ENCODE measurements around the gene SLC25A21. TPM values are rescaled to one million over a fixed set of nuclear protein-coding genes. Genes with fewer than 3 reads are reported as not detected.
"Not testable (repeated sequence)": the region's sequence is repeated elsewhere in the genome, so short reads cannot be mapped to it uniquely, and the experiment has no call there.

Gene SLC25A21
- total RNA-seq, 2 donors from 2014 or later: not detected

GRCh38 chr14:37195327-37195726 lies 22.9 kb upstream of the SLC25A21 start:
- peaks cover 5 to 14% of the 10 kb centered on the region in 2 donors for H3K36me3 Mint-ChIP-seq
- H3K27ac Mint-ChIP-seq: no peak overlapping the region
- DNase-seq (ENCODE audit: low spot score in 2 of 2): no peak
- no peak for ATAC-seq
- H3K9me3 Mint-ChIP-seq: peaks cover 6 to 8% of the 10 kb centered on the region in 2 donors

GRCh38 chr14:37194698-37195097 lies 22.3 kb upstream of the SLC25A21 start:
- H3K27ac Mint-ChIP-seq: no peak overlapping the region
- H3K9me3 Mint-ChIP-seq: peaks cover 9 to 12% of the 10 kb centered on the region in 2 donors
- peaks cover 5 to 14% of the 10 kb centered on the region in 2 donors for H3K36me3 Mint-ChIP-seq
- DNase-seq (ENCODE audit: low spot score in 2 of 2) (no peak), ATAC-seq (no peak)

GRCh38 chr14:37189733-37190132 lies 17.3 kb upstream of the SLC25A21 start:
- peaks cover 19% of the 10 kb centered on the region in 2 donors for H3K9me3 Mint-ChIP-seq
- not testable (repeated sequence) for H3K36me3 Mint-ChIP-seq; H3K27ac Mint-ChIP-seq; DNase-seq (ENCODE audit: low spot score in 2 of 2); ATAC-seq

GRCh38 chr14:37187840-37188577 lies 15.6 kb upstream of the SLC25A21 start:
- not testable (repeated sequence) for H3K27ac Mint-ChIP-seq; H3K36me3 Mint-ChIP-seq; ATAC-seq; DNase-seq (ENCODE audit: low spot score in 2 of 2)
- peaks cover 19% of the 10 kb centered on the region in 2 donors for H3K9me3 Mint-ChIP-seq

- no peak overlapping the region for H3K27ac Mint-ChIP-seq
- H3K9me3 Mint-ChIP-seq: peaks cover 19% of the 10 kb centered on the region in 2 donors
- DNase-seq (ENCODE audit: low spot score in 2 of 2) (no peak), ATAC-seq (no peak)
- peaks cover 1 to 7% of the 10 kb centered on the region in 2 donors for H3K36me3 Mint-ChIP-seq
Measured at GRCh38 chr14:37187294-37187693, 14.9 kb upstream of the SLC25A21 start.

GRCh38 chr14:37186865-37187264 lies 14.5 kb upstream of the SLC25A21 start:
- no peak for ATAC-seq
- H3K9me3 Mint-ChIP-seq: peaks cover 20 to 23% of the 10 kb centered on the region in 2 donors
- H3K36me3 Mint-ChIP-seq: peaks cover 5 to 11% of the 10 kb centered on the region in 2 donors

GRCh38 chr14:37185670-37186069 lies 13.3 kb upstream of the SLC25A21 start:
- DNase-seq (ENCODE audit: low spot score in 2 of 2) (no peak), ATAC-seq (no peak)
- no peak overlapping the region for H3K27ac Mint-ChIP-seq
- peaks cover 18 to 20% of the 10 kb centered on the region in 2 donors for H3K9me3 Mint-ChIP-seq
- H3K36me3 Mint-ChIP-seq: peaks cover 5 to 11% of the 10 kb centered on the region in 2 donors

More at GRCh38 chr14:37186865-37187264, 14.5 kb upstream of the SLC25A21 start:
- DNase-seq (ENCODE audit: low spot score in 2 of 2): no peak
- no peak overlapping the region for H3K27ac Mint-ChIP-seq

GRCh38 chr14:37184520-37184919 lies 12.1 kb upstream of the SLC25A21 start:
- DNase-seq (ENCODE audit: low spot score in 2 of 2); H3K27ac Mint-ChIP-seq; ATAC-seq: not testable (repeated sequence)
- H3K36me3 Mint-ChIP-seq: peaks cover 5 to 11% of the 10 kb centered on the region in 2 donors
- peaks cover 9 to 14% of the 10 kb centered on the region in 2 donors for H3K9me3 Mint-ChIP-seq

- H3K27ac Mint-ChIP-seq: no peak overlapping the region
- peaks cover 5% of the 10 kb centered on the region in 2 donors for H3K36me3 Mint-ChIP-seq
- ATAC-seq: no peak
- no peak for DNase-seq (ENCODE audit: low spot score in 2 of 2)
- H3K9me3 Mint-ChIP-seq: peaks cover 8% of the 10 kb centered on the region in 2 donors
Measured at GRCh38 chr14:37181441-37181840, 9.0 kb upstream of the SLC25A21 start.

GRCh38 chr14:37180886-37181285 lies 8.5 kb upstream of the SLC25A21 start:
- not testable (repeated sequence) for ATAC-seq; DNase-seq (ENCODE audit: low spot score in 2 of 2); H3K36me3 Mint-ChIP-seq; H3K9me3 Mint-ChIP-seq; H3K27ac Mint-ChIP-seq

- DNase-seq (ENCODE audit: low spot score in 2 of 2) (no peak), ATAC-seq (no peak)
- Mint-ChIP-seq H3K27ac (no peak overlapping the region), H3K9me3 (peaks cover 8% of the 10 kb centered on the region in 2 donors), H3K36me3 (peaks cover 5% of the 10 kb centered on the region in 2 donors)
Measured at GRCh38 chr14:37179896-37180502, 7.6 kb upstream of the SLC25A21 start.

GRCh38 chr14:37172936-37173614 lies 669 bp upstream of the SLC25A21 start:
- peaks cover 6 to 7% of the 10 kb centered on the region in 2 donors for H3K9me3 Mint-ChIP-seq
- no peak overlapping the region for H3K27ac Mint-ChIP-seq
- no peak for DNase-seq (ENCODE audit: low spot score in 2 of 2)
- ATAC-seq: no peak
- H3K36me3 Mint-ChIP-seq: no peaks in the 10 kb centered on the region

GRCh38 chr14:37171678-37172023 lies 755 bp downstream of the SLC25A21 start:
- Mint-ChIP-seq H3K9me3 (peaks cover 5 to 11% of the 10 kb centered on the region in 2 donors), H3K27ac (no peak overlapping the region), H3K36me3 (no peaks in the 10 kb centered on the region)
- no peak for ATAC-seq
- no peak for DNase-seq (ENCODE audit: low spot score in 2 of 2)

GRCh38 chr14:37170993-37171392 lies 1.4 kb downstream of the SLC25A21 start:
- Mint-ChIP-seq H3K9me3 (peaks cover 5 to 11% of the 10 kb centered on the region in 2 donors), H3K27ac (no peak overlapping the region), H3K36me3 (no peaks in the 10 kb centered on the region)
- no peak for ATAC-seq
- DNase-seq (ENCODE audit: low spot score in 2 of 2): no peak

- DNase-seq (ENCODE audit: low spot score in 2 of 2): no peak
- peaks cover 5 to 11% of the 10 kb centered on the region in 2 donors for H3K9me3 Mint-ChIP-seq
Measured at GRCh38 chr14:37170237-37170636, 2.2 kb downstream of the SLC25A21 start.

GRCh38 chr14:37168721-37169120 lies 3.7 kb downstream of the SLC25A21 start:
- Mint-ChIP-seq H3K9me3 (peaks cover 10 to 11% of the 10 kb centered on the region in 2 donors), H3K36me3 (no peaks in the 10 kb centered on the region), H3K27ac (no peak overlapping the region)
- DNase-seq (ENCODE audit: low spot score in 2 of 2) (no peak), ATAC-seq (no peak)

More at GRCh38 chr14:37170237-37170636, 2.2 kb downstream of the SLC25A21 start:
- Mint-ChIP-seq H3K27ac (no peak overlapping the region), H3K36me3 (no peaks in the 10 kb centered on the region)
- ATAC-seq: no peak
